Fibroblast of pulmonary artery (primary cell): ENCODE measurements around the gene RANBP3.

Experiments
- DNase-seq: peaks from one replicate; pipeline ENCODE4 v3.0.0-alpha.2; 2010; ENCODE audit warnings: low read depth
- H3K4me3 ChIP-seq: replicated peaks from 2 replicates; pipeline ENCODE4 v1.5.1; 2011; ENCODE audit warnings: low read depth, mild to moderate bottlenecking, control low read depth, low read length, moderate library complexity
- TF ChIP-seq, protein P1 (sequence below): IDR thresholded peaks from 2 replicates; pipeline ENCODE4 v1.5.1; 2011; ENCODE audit warnings: mild to moderate bottlenecking, control low read depth, low read length, inconsistent platforms; ENCODE audit errors: missing control alignments

The RANBP3 gene

DNA sequence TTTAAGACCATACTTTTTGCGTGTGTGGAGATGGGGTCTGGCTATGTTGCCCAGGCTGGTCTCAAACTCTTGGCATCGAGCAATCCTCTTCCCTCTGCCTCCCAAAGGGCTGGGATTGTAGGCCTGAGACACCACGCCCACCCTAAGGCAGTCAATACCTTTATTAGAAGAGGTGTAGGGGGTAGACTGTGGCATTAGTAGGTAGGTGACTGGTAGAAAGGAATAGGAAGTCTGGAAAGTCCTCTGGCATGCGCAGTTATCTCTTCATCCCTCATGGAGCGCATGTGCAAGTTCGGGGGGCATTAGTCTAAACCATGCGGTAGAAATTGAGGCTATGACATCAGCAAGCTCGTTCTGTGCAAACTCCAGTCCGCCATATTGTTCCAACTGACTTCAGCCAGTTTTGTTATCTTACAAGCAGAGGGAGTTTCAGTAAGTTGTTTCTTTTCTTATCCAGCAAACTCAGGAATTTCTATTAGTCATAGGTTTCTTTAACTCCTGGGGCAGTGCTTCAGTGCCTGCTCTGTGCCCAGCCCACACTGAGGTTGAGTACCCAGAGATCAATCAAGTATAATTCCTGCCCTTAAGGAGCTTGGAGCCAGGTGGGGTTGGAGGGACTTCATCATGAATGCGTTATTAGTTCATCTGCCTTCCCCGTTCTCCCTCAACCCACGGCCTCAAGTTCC, 7.3 kb upstream of the RANBP3 start:
- DNase-seq = peak; percentile 82
- TF ChIP-seq, protein P1, sequence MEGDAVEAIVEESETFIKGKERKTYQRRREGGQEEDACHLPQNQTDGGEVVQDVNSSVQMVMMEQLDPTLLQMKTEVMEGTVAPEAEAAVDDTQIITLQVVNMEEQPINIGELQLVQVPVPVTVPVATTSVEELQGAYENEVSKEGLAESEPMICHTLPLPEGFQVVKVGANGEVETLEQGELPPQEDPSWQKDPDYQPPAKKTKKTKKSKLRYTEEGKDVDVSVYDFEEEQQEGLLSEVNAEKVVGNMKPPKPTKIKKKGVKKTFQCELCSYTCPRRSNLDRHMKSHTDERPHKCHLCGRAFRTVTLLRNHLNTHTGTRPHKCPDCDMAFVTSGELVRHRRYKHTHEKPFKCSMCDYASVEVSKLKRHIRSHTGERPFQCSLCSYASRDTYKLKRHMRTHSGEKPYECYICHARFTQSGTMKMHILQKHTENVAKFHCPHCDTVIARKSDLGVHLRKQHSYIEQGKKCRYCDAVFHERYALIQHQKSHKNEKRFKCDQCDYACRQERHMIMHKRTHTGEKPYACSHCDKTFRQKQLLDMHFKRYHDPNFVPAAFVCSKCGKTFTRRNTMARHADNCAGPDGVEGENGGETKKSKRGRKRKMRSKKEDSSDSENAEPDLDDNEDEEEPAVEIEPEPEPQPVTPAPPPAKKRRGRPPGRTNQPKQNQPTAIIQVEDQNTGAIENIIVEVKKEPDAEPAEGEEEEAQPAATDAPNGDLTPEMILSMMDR = no peak
- H3K4me3 ChIP-seq = no peak overlapping the region

DNA sequence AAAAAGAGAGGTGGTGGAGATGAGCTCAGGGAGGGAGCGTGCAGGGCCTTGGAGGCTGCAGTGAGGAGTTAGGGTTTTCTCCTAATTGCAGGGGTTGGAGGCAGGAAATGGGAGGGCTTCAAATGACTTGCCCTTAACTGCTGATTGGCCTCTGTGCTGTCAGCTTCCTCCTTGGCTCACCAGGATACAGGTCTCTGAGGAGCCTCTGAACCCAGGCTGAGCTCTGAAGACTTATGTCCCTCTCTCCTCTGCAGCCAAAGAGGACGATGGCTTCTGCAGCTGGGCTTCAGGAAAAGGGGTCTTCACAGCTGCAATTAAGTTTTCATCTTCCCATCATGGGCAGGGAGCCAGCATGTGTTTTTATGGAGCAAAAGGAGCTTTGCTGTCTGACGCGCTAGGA, 6.7 kb upstream of the RANBP3 start:
- TF ChIP-seq, protein P1 = no peak
- H3K4me3 ChIP-seq = no peak overlapping the region
- DNase-seq = no peak

DNA sequence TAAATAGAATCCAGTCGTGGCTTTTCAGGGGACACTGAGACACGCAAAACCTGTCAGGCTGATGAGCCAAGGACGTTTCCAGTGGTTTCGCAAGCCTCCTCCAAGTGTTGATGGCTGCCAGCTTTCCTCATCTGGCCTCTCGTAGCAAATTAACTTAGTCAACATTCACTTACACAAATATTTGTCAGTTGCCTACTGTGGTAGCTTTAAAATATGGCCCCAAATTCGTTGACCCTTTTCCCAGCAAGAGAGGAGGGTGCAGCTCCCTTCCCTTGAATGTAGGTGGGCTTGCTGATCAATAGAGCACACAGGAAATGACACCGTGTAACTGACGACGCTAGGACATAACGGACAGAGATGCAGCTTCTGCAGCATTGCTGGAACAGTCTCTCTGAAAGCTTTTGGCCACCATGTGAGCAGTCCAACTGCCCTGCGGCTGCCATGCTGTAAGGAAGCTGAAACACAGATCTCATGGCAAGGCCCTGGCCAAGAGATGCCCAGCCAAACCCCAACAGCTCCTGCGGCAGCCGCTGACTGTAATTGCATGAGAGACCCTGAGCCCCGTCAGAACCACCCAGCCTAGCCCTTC, 5.5 kb upstream of the RANBP3 start:
- no peak overlapping the region for H3K4me3 ChIP-seq
- TF ChIP-seq, protein P1 = no peak
- peak; percentile 54 for DNase-seq

DNA sequence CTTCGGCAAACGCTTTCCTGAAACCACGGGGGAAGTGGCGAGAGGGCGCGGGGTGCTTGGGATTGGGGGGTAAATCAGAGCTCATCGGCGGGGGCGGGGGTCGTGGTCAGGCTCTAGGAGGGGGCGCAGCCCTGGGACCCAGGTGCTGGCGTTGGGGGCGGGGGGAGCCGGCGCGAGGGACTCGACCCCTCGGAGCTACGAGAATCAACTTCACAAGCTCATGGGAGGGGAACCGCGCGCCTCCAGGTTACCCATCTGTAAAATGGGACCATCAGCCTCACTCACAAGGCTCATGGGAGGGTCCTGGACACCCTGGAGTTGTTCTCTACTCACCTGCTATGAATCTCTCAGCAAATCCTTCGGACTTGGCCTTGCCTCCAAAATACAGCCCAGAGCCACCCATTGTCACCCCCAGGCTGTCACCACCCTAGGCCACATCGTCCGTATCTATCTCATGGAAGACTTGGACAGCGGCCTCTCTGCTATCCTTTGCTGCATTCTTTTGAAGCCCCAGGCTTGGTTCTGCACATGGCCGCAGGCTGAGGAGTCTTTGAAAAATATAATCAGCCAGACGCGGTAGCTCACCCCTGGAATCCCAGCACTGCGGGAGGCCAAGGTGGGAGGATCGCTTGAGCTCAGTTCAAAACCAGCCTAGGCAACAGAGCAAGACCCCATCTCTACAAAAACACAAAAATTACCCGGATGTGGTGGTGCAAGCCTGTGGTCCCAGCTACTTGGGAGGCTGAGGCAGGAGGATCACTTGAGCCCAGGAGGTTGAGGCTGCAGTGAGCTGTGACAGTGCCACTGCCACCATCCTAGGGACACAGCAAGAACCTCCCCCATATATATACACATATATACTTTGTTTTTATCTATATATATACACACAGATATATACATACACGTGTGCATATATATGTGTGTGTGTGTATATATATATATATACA, 939 bp upstream of the RANBP3 start:
- DNase-seq = no peak
- TF ChIP-seq, protein P1 = no peak
- peak overlapping the region; percentile 81 for H3K4me3 ChIP-seq

DNA sequence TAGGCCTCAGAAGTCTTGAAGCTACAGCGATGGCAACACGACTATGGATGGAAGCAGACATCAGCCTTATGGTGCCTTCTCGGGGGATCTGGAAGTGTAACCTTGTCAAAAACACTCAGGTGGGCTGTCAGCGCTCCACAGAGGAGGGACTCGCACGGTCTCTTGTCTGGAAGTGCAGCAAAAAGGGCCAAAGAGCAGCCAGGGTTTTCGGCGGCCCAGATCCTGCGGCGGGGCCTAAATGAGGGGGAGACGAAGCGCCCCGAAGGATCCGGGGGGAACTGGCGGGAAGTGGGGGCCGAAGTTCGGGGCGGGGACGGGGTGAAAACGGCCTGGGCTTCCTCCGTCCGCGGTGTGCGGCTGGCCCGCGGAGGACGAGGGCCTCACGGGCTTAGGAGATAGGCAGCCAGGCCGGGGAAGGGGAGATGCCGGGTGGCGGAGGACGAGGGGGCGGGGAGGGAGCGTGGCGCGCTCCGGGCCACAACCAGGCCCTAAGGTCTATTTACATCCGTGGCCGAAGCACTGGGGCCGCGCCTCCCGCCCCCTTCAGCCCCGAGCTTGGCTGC, 637 bp downstream of the RANBP3 start:
- peak overlapping the region; percentile 81 for H3K4me3 ChIP-seq
- TF ChIP-seq, protein P1 = no peak
- no peak for DNase-seq

DNA sequence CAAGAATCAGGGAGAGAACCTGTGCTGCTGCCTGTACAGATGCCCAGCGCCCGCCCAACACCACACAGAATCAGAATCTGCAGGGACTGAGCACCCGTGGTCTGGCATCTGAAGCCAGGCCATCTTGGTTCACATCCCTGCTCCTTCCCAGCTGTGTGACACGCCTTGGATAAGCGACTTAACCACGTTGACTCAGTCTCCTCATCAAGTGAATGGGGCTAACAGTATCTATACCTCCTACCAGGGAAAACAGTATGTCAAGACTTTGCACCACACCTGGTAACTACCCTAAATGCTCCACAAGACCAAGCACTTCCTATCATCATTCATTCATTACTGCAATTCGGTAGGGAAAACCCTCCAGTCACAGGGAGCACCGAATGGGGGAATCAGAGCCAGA, 1.2 kb downstream of the RANBP3 start:
- no peak for DNase-seq
- peak overlapping the region; percentile 81 for H3K4me3 ChIP-seq
- TF ChIP-seq, protein P1 = no peak
